ENCODE results near the gene GNAO1. TPM values are rescaled to one million over a fixed set of nuclear protein-coding genes. Genes with fewer than 3 reads are reported as not detected.

The GNAO1 gene
- total RNA-seq, 1 donor = not detected

- H3K27me3 ChIP-seq (ENCODE audit: insufficient read depth, low read length) = no peaks in the 10 kb centered on the region
- no peak for DNase-seq (ENCODE audit: insufficient read length, low spot score, missing footprints)
Observed at GRCh38 chr16:56400458-56400857, 209.2 kb downstream of the GNAO1 start.

GRCh38 chr16:56401482-56401881 lies 210.2 kb downstream of the GNAO1 start:
- Histone ChIP-seq H4K20me1 (ENCODE audit: insufficient read depth, low read length) (no peaks in the 10 kb centered on the region), H3K9me3 (ENCODE audit: low read depth, low read length) (no peaks in the 10 kb centered on the region), H3K27me3 (ENCODE audit: insufficient read depth, low read length) (no peaks in the 10 kb centered on the region), H3K4me3 (ENCODE audit: insufficient read depth, low read length) (no peak overlapping the region), H2AFZ (ENCODE audit: low read length) (no peak overlapping the region), H3K79me2 (ENCODE audit: insufficient read depth, low read length) (peaks cover 9% of the 10 kb centered on the region), H3K36me3 (ENCODE audit: insufficient read depth, low read length) (peaks cover 42% of the 10 kb centered on the region), H3K4me2 (ENCODE audit: insufficient read depth, low read length) (no peak overlapping the region), H3K27ac (ENCODE audit: low read depth, low read length) (no peak overlapping the region), H3K4me1 (ENCODE audit: insufficient read depth, low read length) (no peaks in the 10 kb centered on the region)
- peak; percentile 35 for TF ChIP-seq CTCF (IDR thresholded peaks at IDR 0.05; ENCODE audit: extremely low read depth, low read depth, low read length)
- no peak for DNase-seq (ENCODE audit: insufficient read length, low spot score, missing footprints)

More at GRCh38 chr16:56400458-56400857, 209.2 kb downstream of the GNAO1 start:
- H3K79me2 ChIP-seq (ENCODE audit: insufficient read depth, low read length) = peaks cover 8% of the 10 kb centered on the region
- no peak for TF ChIP-seq CTCF (IDR thresholded peaks at IDR 0.05; ENCODE audit: extremely low read depth, low read depth, low read length)
- H4K20me1 ChIP-seq (ENCODE audit: insufficient read depth, low read length) = no peaks in the 10 kb centered on the region
- H3K36me3 ChIP-seq (ENCODE audit: insufficient read depth, low read length) = peaks cover 42% of the 10 kb centered on the region
- H3K4me1 ChIP-seq (ENCODE audit: insufficient read depth, low read length) = no peaks in the 10 kb centered on the region
- no peak overlapping the region for H3K4me2 ChIP-seq (ENCODE audit: insufficient read depth, low read length)
- H3K27ac ChIP-seq (ENCODE audit: low read depth, low read length) = no peak overlapping the region
- no peak overlapping the region for H2AFZ ChIP-seq (ENCODE audit: low read length)
- H3K9me3 ChIP-seq (ENCODE audit: low read depth, low read length) = no peaks in the 10 kb centered on the region
- no peak overlapping the region for H3K4me3 ChIP-seq (ENCODE audit: insufficient read depth, low read length)

GRCh38 chr16:56405977-56406672 lies 214.8 kb downstream of the GNAO1 start:
- H2AFZ ChIP-seq (ENCODE audit: low read length) = no peak overlapping the region
- peaks cover 46% of the 10 kb centered on the region for H3K36me3 ChIP-seq (ENCODE audit: insufficient read depth, low read length)
- no peaks in the 10 kb centered on the region for H3K9me3 ChIP-seq (ENCODE audit: low read depth, low read length)
- no peak for TF ChIP-seq CTCF (IDR thresholded peaks at IDR 0.05; ENCODE audit: extremely low read depth, low read depth, low read length)
- H3K27me3 ChIP-seq (ENCODE audit: insufficient read depth, low read length) = no peaks in the 10 kb centered on the region
- no peak overlapping the region for H3K4me3 ChIP-seq (ENCODE audit: insufficient read depth, low read length)
- H4K20me1 ChIP-seq (ENCODE audit: insufficient read depth, low read length) = peaks cover 6% of the 10 kb centered on the region
- H3K79me2 ChIP-seq (ENCODE audit: insufficient read depth, low read length) = peaks cover 11% of the 10 kb centered on the region
- no peak for DNase-seq (ENCODE audit: insufficient read length, low spot score, missing footprints)
- H3K27ac ChIP-seq (ENCODE audit: low read depth, low read length) = no peak overlapping the region
- no peak overlapping the region for H3K4me2 ChIP-seq (ENCODE audit: insufficient read depth, low read length)
- H3K4me1 ChIP-seq (ENCODE audit: insufficient read depth, low read length) = peaks cover 11% of the 10 kb centered on the region

Small RNA genes lying within 50 kb of the gene (small RNA-seq; reads per million reads assigned to genes)
- gene MIR3935 = not detected

Other genes with a start within 250 kb of the GNAO1 start
- gene AMFR, start 234.1 kb downstream of the GNAO1 start, total RNA-seq = 279 and 339 TPM in 2 replicates

Measured in osteoblast (primary cell).